Measurements from ENCODE around the gene UHRF1. TPM values are rescaled to one million over a fixed set of nuclear protein-coding genes. Genes with fewer than 3 reads are reported as not detected.
"Not testable (repeated sequence)": the region's sequence is repeated elsewhere in the genome, so short reads cannot be mapped to it uniquely, and the experiment has no call there.

Gene UHRF1
- polyA plus RNA-seq, 1 of the 3 experiments (the other 2 are of a cell fraction), result 43.4 TPM

DNA sequence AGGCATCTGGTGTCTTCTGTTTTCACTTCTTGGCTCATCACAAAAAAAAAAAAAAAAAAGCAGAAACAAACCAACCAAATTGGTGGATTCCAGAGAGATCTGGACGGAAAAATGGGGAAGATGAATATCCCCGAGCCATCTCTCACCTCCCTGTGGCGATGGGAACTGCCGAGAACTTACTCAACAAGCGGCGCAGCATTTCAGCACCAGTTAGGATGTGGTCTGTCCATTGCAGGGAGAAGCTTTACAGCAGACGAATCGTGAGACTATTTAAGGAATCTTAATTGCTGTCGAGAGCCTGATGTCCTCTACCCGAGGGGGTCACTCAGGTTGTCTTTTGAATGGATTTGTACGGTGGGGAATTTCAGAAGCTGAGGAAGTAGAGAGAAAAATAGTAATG is 42.4 kb downstream of the UHRF1 start:
- ChIA-PET CTCF (interaction anchor here (1.8 to 2.5 kb wide), 2 partner anchors 17 to 80 kb away, joined by 7 to 8 read pairs; partner anchors contain the start of gene KDM4B), POLR2A (interaction anchor here (1.1 kb wide), 1 partner anchor 13 kb away, joined by 3 read pairs; no protein-coding TSS in a partner anchor)
- Histone ChIP-seq H3K79me2 (ENCODE audit: insufficient read depth) (peaks cover 6% of the 10 kb centered on the region), H3K36me3 (replicated peaks in 1 of 2; ENCODE audit: control insufficient read depth in 1 of 2, insufficient read depth in 2 of 2, low read length in 1 of 2) (peaks cover 16 to 48% of the 10 kb centered on the region in 2 experiments), H3F3A (replicated peaks; ENCODE audit: insufficient read depth) (peaks cover 4% of the 10 kb centered on the region), H3K9ac (no peak overlapping the region), H4K20me1 (ENCODE audit: insufficient read depth) (peaks cover 8% of the 10 kb centered on the region; the same call in 1 of the 2 replicates), H2AFZ (ENCODE audit: low read depth) (no peak overlapping the region), H3K4me3 (ENCODE audit: low read depth in 2 of 2, low read length in 1 of 2) (no peak overlapping the region), H3K4me1 (ENCODE audit: control insufficient read depth in 1 of 2, insufficient read depth in 2 of 2, low read depth in 1 of 2, low read length in 1 of 2) (no peaks in the 10 kb centered on the region), H3K27ac (ENCODE audit: low read depth in 2 of 2, low read length in 1 of 2) (no peak overlapping the region), H3K9me3 (no peaks in the 10 kb centered on the region), H3K4me2 (no peak overlapping the region), H3K9me2 (no peaks in the 10 kb centered on the region), H3K27me3 (ENCODE audit: insufficient read depth) (no peaks in the 10 kb centered on the region)
- WGBS (ENCODE audit: low lambda C conversion rate), result 93% methylated on average over 11 of the region's 11 CpGs
- TF ChIP-seq MXI1 (IDR thresholded peaks at IDR 0.05; ENCODE audit: low read depth, low read length) (no peak), SMC3 (IDR thresholded peaks at IDR 0.05; ENCODE audit: low read depth, low read length) (no peak), POLR2AphosphoS5 (IDR thresholded peaks at IDR 0.05; ENCODE audit: low read depth, low read length) (no peak)
- TF ChIP-seq, protein P1, sequence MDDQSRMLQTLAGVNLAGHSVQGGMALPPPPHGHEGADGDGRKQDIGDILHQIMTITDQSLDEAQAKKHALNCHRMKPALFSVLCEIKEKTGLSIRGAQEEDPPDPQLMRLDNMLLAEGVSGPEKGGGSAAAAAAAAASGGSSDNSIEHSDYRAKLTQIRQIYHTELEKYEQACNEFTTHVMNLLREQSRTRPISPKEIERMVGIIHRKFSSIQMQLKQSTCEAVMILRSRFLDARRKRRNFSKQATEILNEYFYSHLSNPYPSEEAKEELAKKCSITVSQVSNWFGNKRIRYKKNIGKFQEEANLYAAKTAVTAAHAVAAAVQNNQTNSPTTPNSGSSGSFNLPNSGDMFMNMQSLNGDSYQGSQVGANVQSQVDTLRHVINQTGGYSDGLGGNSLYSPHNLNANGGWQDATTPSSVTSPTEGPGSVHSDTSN (IDR thresholded peaks at IDR 0.05), result no peak
- DNase-seq, result no peak

DNA sequence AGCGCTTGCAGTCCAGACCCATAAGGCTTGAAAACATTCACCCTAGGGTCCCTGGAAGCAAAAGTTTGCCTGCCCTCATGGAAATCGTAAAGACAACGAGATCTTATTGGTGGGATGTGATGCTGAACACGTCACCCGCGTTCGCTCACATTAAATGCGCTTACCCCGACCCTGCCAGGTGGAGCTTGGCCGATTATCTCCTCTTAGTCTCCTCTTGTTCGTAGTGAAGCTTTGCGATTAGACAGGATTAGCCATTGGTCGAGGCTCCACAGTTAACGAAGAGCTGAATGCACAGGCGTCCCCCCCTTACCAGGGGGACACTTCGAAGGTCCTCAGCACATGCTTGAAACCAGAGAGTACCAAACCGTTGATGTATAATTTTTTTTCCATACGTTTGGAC is 43.6 kb downstream of the UHRF1 start:
- H3K36me3 ChIP-seq (replicated peaks in 1 of 2; ENCODE audit: control insufficient read depth in 1 of 2, insufficient read depth in 2 of 2, low read length in 1 of 2), result peaks cover 13 to 43% of the 10 kb centered on the region in 2 experiments
- CTCF ChIA-PET, result interaction anchor here (1.8 to 2.5 kb wide), 3 partner anchors 16 to 78 kb away, joined by 6 to 8 read pairs (median 7); partner anchors contain the start of gene KDM4B

DNA sequence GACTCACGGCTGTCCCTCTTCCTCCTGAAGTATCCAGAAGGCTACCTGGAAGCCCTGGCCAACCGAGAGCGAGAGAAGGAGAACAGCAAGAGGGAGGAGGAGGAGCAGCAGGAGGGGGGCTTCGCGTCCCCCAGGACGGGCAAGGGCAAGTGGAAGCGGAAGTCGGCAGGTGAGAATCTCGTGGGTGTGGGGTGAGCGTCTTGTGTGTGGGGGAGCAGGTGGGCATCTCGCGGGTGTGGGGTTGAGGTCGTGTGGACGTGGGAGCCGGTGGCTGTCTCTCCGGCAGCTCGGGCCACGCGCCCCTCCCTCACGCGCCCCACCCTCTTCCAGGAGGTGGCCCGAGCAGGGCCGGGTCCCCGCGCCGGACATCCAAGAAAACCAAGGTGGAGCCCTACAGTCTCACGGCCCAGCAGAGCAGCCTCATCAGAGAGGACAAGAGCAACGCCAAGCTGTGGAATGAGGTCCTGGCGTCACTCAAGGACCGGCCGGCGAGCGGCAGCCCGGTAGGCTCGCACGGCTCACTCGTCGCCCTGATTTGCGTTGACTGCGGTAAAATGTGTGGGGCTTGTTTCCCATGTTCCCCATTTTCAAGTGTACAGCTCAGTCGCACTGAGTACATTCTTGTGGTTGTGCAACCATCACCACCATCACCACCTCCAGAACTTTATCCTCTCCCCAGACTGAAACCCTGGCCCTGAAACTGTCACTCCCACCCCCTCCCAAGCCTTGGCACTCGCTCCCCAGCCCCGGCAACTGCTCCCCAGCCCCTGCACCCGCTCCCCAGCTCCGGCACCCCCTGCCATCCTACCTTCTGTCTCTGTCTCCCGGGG is 45.2 kb downstream of the UHRF1 start:
- H3K9me2 ChIP-seq; POLR2A ChIA-PET; H4K20me1 ChIP-seq (ENCODE audit: insufficient read depth); H3K27ac ChIP-seq (ENCODE audit: low read depth in 2 of 2, low read length in 1 of 2); H3K4me1 ChIP-seq (ENCODE audit: control insufficient read depth in 1 of 2, insufficient read depth in 2 of 2, low read depth in 1 of 2, low read length in 1 of 2); H3K9me3 ChIP-seq; H3K79me2 ChIP-seq (ENCODE audit: insufficient read depth); H3K27me3 ChIP-seq (ENCODE audit: insufficient read depth); H3K4me3 ChIP-seq (ENCODE audit: low read depth in 2 of 2, low read length in 1 of 2); H3K4me2 ChIP-seq; H3F3A ChIP-seq (replicated peaks; ENCODE audit: insufficient read depth); H3K9ac ChIP-seq; H2AFZ ChIP-seq (ENCODE audit: low read depth); DNase-seq: not testable (repeated sequence)
- H3K36me3 ChIP-seq (replicated peaks in 1 of 2; ENCODE audit: control insufficient read depth in 1 of 2, insufficient read depth in 2 of 2, low read length in 1 of 2), result peaks cover 10 to 42% of the 10 kb centered on the region in 2 experiments
- WGBS (ENCODE audit: low lambda C conversion rate), result 98% methylated on average over 27 of the region's 46 CpGs
- CTCF ChIA-PET, result interaction anchor here (2.0 kb wide), 1 partner anchor 43 kb away, joined by 6 read pairs; no protein-coding TSS in a partner anchor

More for the DNA sequence above, 43.6 kb downstream of the UHRF1 start:
- Histone ChIP-seq H4K20me1 (ENCODE audit: insufficient read depth) (peaks cover 8% of the 10 kb centered on the region; the same call in 1 of the 2 replicates), H2AFZ (ENCODE audit: low read depth) (no peak overlapping the region), H3K4me3 (ENCODE audit: low read depth in 2 of 2, low read length in 1 of 2) (no peak overlapping the region), H3K4me1 (ENCODE audit: control insufficient read depth in 1 of 2, insufficient read depth in 2 of 2, low read depth in 1 of 2, low read length in 1 of 2) (no peaks in the 10 kb centered on the region), H3K9me3 (no peaks in the 10 kb centered on the region), H3K79me2 (ENCODE audit: insufficient read depth) (no peaks in the 10 kb centered on the region; the same call in 1 of the 2 replicates), H3K4me2 (no peak overlapping the region), H3K27me3 (ENCODE audit: insufficient read depth) (no peaks in the 10 kb centered on the region), H3F3A (replicated peaks; ENCODE audit: insufficient read depth) (peaks cover 4% of the 10 kb centered on the region), H3K27ac (ENCODE audit: low read depth in 2 of 2, low read length in 1 of 2) (no peak overlapping the region), H3K9me2 (no peaks in the 10 kb centered on the region), H3K9ac (no peak overlapping the region)
- no peak for DNase-seq
- POLR2A ChIA-PET, result no interaction called here
- TF ChIP-seq, protein P2, sequence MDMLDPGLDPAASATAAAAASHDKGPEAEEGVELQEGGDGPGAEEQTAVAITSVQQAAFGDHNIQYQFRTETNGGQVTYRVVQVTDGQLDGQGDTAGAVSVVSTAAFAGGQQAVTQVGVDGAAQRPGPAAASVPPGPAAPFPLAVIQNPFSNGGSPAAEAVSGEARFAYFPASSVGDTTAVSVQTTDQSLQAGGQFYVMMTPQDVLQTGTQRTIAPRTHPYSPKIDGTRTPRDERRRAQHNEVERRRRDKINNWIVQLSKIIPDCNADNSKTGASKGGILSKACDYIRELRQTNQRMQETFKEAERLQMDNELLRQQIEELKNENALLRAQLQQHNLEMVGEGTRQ (IDR thresholded peaks at IDR 0.05; ENCODE audit: borderline replicate concordance, low read depth, low read length), result no peak
- TF ChIP-seq FOSL2 (IDR thresholded peaks at IDR 0.05; ENCODE audit: borderline replicate concordance, low read depth) (no peak), MEF2A (IDR thresholded peaks at IDR 0.05; ENCODE audit: borderline replicate concordance, low read depth) (no peak), SMC3 (IDR thresholded peaks at IDR 0.05; ENCODE audit: low read depth, low read length) (no peak), TEAD4 (IDR thresholded peaks at IDR 0.05; ENCODE audit: borderline replicate concordance, insufficient read depth) (no peak)
- TF ChIP-seq, protein P3, sequence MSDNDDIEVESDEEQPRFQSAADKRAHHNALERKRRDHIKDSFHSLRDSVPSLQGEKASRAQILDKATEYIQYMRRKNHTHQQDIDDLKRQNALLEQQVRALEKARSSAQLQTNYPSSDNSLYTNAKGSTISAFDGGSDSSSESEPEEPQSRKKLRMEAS (IDR thresholded peaks at IDR 0.05; ENCODE audit: low read depth), result no peak
- TF ChIP-seq, protein P4, sequence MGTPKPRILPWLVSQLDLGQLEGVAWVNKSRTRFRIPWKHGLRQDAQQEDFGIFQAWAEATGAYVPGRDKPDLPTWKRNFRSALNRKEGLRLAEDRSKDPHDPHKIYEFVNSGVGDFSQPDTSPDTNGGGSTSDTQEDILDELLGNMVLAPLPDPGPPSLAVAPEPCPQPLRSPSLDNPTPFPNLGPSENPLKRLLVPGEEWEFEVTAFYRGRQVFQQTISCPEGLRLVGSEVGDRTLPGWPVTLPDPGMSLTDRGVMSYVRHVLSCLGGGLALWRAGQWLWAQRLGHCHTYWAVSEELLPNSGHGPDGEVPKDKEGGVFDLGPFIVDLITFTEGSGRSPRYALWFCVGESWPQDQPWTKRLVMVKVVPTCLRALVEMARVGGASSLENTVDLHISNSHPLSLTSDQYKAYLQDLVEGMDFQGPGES (IDR thresholded peaks at IDR 0.05; ENCODE audit: low read depth, low read length), result no peak
- WGBS (ENCODE audit: low lambda C conversion rate), result 95% methylated on average over 18 of the region's 18 CpGs

Measured in SK-N-SH (cell line).